RKO (cell line): ENCODE measurements around the gene WDR75.
A peak's percentile ranks its signal among the peaks of the same experiment; 100 is the strongest.
"Not testable (repeated sequence)": the region's sequence is repeated elsewhere in the genome, so short reads cannot be mapped to it uniquely, and the experiment has no call there.

ENCODE experiments used
- DNase-seq: peaks from one replicate; pipeline ENCODE4 v3.0.0-alpha.2; 2016; ENCODE audit warnings: low spot score

Gene WDR75

DNA sequence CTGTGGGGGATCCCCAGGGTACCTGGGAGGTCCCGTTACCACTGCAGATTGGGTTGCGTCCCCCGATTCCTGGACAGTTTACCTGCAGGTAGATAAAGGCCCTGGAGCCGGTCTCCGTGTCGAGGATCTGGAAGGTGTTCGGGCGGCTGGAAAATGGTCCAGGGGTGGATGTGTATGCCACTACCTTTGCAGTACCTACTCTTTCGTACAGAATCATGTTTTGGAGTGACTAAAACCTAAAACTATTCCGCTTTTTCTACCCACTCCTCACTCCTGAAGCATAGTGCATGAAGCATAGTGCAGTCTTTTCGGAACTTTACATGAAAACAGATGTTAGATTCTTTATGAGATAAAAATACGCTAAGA is 418 bp downstream of the WDR75 start:
- DNase-seq: no peak

DNA sequence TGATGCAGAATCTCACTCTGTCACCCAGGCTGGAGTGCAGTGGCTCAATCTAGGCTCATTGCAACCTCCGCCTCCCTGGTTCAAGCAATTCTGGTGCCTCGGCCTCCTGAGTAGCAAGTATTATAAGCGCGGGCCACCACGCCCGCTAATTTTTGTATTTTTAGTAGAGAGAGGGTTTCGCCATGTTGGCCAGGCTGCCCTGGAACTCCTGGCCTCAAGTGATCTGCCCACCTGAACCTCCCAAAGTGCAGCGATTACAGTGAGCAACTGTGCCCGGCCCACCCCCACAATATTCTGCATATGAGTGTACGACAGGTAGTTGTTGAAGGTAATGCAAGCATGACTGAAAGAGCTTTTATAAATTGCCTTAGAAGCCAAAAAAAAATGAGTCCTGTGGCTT is 1.2 kb downstream of the WDR75 start:
- no peak for DNase-seq

GRCh38 chr2:189444322-189444721 is 3.0 kb downstream of the WDR75 start:
- no peak for DNase-seq

- no peak for DNase-seq
Measured at GRCh38 chr2:189446780-189447179, 5.5 kb downstream of the WDR75 start.

DNA sequence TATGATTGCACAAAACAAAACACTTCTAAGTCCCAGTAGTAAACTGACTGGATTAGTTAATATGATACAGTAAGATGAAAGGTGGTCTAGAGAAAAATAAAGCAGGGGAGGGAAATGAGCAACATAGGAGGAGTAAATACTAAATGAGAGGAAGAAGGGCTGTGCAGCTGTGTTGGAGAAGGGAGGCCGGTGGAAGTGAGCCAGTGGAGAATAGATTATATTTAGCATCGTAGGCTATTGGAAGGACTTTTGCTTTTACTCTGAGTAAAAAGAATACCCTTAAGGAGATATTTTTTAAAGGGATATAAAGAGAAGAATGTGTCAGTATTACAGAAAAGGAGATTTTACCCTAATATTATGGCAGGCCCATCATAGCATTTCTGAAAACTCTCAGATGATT is 12.7 kb downstream of the WDR75 start:
- no peak for DNase-seq

GRCh38 chr2:189465076-189465475 is 23.8 kb downstream of the WDR75 start:
- no peak for DNase-seq

DNA sequence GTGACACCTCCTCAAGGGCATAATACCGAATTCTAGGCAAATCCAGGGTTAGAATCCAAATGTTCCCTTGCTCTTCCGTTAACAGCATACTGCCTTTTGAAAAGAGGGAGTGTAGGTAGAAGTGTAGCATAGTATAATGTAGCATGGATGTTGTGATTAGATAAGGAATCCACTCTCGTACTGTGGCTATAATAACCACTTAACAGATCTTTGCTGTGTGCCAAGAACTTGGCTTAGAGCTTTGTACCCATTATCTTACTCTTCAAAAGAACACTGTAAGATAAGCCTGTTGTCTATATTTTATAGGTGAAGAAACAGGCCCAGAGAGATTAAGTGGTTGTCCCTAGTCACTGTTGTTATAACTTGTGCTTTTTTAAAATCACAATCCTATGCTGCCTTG is 24.2 kb downstream of the WDR75 start:
- DNase-seq: no peak

- DNase-seq: no peak
Measured at GRCh38 chr2:189466046-189466445, 24.8 kb downstream of the WDR75 start.

GRCh38 chr2:189466656-189467055 is 25.4 kb downstream of the WDR75 start:
- DNase-seq: peak; percentile 46

DNA sequence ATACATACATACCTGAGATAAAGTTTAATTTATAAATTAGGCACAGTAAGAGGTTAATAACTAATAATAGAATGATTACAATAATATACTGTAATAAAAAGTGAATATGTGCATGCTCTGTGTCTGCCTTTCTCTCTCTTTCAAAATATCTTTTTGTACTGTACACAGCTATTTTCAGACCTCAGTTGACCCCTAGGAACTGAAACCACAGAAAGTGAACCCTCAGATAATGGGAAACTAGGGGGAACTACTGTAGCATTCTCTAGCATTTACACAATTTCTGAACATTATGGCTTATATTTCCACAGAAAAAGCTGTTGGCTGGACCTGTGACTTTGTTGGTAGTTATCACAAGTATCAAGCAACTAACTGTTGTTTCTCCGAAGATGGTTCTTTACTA is 25.9 kb downstream of the WDR75 start:
- no peak for DNase-seq

- DNase-seq: no peak
Measured at GRCh38 chr2:189467593-189467992, 26.3 kb downstream of the WDR75 start.

GRCh38 chr2:189474526-189474925 is 33.3 kb downstream of the WDR75 start:
- no peak for DNase-seq

- DNase-seq: no peak
Measured at GRCh38 chr2:189477756-189478155, 36.5 kb downstream of the WDR75 start.

DNA sequence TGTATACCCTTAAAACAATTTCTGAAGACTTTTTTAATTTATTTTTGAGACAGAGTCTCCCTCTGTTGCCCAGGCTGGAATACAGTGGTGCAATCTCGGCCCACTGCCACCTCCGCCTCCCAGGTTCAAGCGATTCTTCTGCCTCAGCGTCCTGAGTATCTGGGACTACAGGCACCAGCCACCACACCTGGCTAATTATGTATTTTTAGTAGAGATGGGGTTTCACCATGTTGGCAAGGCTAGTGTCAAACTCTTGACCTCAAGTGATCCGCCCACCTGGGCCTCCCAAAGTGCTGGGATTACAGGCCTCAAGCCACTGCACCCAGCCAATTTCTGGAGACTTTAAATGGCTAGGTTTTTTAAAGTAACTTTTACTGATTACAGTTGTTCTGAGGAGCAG is 37.0 kb downstream of the WDR75 start:
- DNase-seq: not testable (repeated sequence)

DNA sequence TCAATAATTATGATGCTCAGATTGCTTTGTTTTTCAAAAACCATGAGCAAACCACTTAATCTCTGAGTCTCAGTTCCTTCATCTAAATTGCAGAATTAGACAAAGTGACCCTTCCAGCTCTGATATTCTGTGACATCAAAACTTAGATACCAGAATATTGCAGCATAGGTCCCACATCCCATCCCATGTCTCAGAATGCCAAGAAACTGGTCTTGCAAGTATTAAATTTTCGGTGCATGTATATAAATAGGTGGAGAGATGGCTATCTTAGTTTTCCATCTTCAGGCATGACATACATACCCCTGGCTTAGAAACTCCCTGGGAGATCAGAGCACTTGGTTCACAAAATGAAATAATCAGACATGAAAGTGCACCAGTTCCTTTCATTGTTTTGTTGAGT is 39.8 kb downstream of the WDR75 start:
- DNase-seq: no peak

DNA sequence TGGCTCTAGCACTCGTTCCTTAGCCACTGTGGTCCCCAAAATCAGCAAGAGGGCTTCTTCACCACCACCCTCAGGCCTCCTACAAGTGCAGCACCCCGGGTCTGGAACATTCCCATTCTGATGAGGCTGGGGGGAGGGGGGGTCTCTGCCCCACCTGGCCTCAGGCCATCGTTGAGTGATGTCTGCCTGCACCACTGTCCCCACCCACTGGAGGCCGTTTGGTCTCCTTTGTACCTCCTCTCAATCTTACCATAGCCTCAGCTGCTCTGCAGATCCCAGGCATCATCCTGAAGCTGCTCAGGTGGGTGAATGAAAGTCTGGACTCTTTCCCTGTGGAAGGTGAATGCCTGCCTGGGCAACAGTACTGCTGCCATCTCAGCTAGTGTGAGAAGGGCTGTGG is 42.3 kb downstream of the WDR75 start:
- no peak for DNase-seq

- no peak for DNase-seq
Measured at GRCh38 chr2:189483980-189484740, 42.9 kb downstream of the WDR75 start.

- DNase-seq: no peak
Measured at GRCh38 chr2:189485146-189485545, 43.9 kb downstream of the WDR75 start.

- DNase-seq: no peak
Measured at GRCh38 chr2:189486237-189486770, 45.0 kb downstream of the WDR75 start.

- DNase-seq: no peak
Measured at GRCh38 chr2:189487283-189488007, 46.2 kb downstream of the WDR75 start.

DNA sequence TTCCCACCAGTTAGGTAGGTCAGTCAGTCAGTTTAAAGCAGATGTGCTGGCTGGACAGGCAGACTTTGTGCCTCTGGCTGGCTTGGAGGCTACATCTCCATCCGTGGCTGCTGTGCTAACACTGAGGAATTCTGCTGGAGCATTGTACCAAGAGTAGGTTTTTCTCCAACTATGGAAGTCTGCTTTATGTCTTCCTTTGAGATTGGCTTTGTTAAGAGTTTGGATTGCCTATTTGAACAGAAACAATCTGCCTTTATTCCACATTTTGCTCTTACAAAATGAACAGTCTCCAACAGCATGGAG is 46.7 kb downstream of the WDR75 start:
- DNase-seq: no peak

- peak; percentile 57 for DNase-seq
Measured at GRCh38 chr2:189492451-189492850, 51.2 kb downstream of the WDR75 start.

- no peak for DNase-seq
Measured at GRCh38 chr2:189498205-189498604, 56.9 kb downstream of the WDR75 start.

GRCh38 chr2:189499137-189499536 is 57.9 kb downstream of the WDR75 start:
- DNase-seq: no peak
